Ovary (tissue), 3 donors: ENCODE data around the gene P3H2.
"Not testable (repeated sequence)": the region's sequence is repeated elsewhere in the genome, so short reads cannot be mapped to it uniquely, and the experiment has no call there.

ENCODE experiments used
- EP300 ChIP-seq: sonication (generic); formaldehyde crosslinking; IDR thresholded peaks from one replicate; pipeline ENCODE4 v1.6.1; 2017; ENCODE audit warnings: antibody characterized with exemption
- POLR2A ChIP-seq: fragments of 450-650 bp; IDR thresholded peaks from one replicate; pipeline ENCODE4 v1.6.1; 2017; ENCODE audit warnings: antibody characterized with exemption, mild to moderate bottlenecking, moderate library complexity
- TF ChIP-seq, protein P1 (sequence below), 3 donors: fragments of 450-650 bp in 2 of 3; fragments of 200-600 bp in 1 of 3; IDR thresholded peaks; one replicate each; pipeline versions ENCODE4 v1.5.1 to v1.8.0; 2016 to 2022; ENCODE audit warnings: antibody characterized with exemption in 3 of 3, mild to moderate bottlenecking in 1 of 3
- donor health status: DM: no; HTN: no; CAD: no.

DNA sequence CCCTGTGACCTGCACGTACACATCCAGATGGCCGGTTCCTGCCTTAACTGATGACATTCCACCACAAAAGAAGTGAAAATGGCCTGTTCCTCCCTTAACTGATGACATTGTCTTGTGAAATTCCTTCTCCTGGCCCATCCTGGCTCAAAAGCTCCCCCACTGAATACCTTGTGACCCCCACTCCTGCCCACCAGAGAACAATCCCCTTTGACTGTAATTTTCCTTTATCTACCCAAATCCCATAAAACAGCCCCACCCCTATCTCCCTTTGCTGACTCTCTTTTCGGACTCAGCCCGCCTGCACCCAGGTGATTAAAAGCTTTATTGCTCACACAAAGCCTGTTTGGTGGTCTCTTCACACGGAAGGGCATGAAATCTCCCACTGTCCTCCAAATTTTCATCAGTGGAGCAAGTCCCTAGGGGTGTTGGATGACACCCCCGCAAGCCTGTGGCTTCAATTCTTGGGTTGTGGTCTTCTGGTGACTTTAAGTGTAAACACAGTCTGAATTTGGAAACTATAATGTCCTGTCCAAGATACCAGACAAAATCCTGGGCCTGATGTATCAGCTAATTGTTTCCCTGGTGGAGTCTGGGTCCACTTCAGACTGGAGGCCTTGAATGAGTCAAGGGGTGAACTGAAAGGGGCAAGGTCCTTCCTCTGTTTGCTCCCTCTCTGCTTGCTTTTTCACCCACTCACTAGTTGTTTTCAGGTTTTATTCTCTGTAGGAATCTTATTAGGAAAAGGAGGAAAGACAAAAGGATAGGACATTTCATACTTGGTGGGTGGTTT is 29.3 kb upstream of the P3H2 start:
- TF ChIP-seq, protein P1, sequence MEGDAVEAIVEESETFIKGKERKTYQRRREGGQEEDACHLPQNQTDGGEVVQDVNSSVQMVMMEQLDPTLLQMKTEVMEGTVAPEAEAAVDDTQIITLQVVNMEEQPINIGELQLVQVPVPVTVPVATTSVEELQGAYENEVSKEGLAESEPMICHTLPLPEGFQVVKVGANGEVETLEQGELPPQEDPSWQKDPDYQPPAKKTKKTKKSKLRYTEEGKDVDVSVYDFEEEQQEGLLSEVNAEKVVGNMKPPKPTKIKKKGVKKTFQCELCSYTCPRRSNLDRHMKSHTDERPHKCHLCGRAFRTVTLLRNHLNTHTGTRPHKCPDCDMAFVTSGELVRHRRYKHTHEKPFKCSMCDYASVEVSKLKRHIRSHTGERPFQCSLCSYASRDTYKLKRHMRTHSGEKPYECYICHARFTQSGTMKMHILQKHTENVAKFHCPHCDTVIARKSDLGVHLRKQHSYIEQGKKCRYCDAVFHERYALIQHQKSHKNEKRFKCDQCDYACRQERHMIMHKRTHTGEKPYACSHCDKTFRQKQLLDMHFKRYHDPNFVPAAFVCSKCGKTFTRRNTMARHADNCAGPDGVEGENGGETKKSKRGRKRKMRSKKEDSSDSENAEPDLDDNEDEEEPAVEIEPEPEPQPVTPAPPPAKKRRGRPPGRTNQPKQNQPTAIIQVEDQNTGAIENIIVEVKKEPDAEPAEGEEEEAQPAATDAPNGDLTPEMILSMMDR (IDR thresholded peaks at IDR 0.05): not testable (repeated sequence)
- not testable (repeated sequence) for TF ChIP-seq EP300, POLR2A
